Activated T-cell treated with anti-CD3 and anti-CD28 coated beads, Interleukin-2, amount 50 U/mL, for 24 hours (primary cell): Measurements from ENCODE around the gene CDC42EP4.
"Not testable (repeated sequence)": the region's sequence is repeated elsewhere in the genome, so short reads cannot be mapped to it uniquely, and the experiment has no call there.

Experiments
- DNase-seq: peaks from one replicate; pipeline ENCODE4 v3.0.0-alpha.2; 2020
- H3K27ac Mint-ChIP-seq: 2 replicates; pipeline ENCODE4 v1.8.0; 2020; ENCODE audit warnings: mild to moderate bottlenecking, mixed read lengths
- H3K27me3 Mint-ChIP-seq: 2 replicates; pipeline ENCODE4 v1.8.0; 2020; ENCODE audit warnings: mixed read lengths
- H3K36me3 Mint-ChIP-seq: 2 replicates; pipeline ENCODE4 v1.8.0; 2020; ENCODE audit warnings: low read depth, mixed read lengths
- H3K4me1 Mint-ChIP-seq: 2 replicates; pipeline ENCODE4 v1.8.0; 2020; ENCODE audit warnings: low read depth, mixed read lengths
- H3K4me3 Mint-ChIP-seq: 2 replicates; pipeline ENCODE4 v1.8.0; 2020; ENCODE audit warnings: mild to moderate bottlenecking, moderate library complexity, mixed read lengths
- H3K9me3 Mint-ChIP-seq: 2 replicates; pipeline ENCODE4 v1.8.0; 2020; ENCODE audit warnings: mixed read lengths

CDC42EP4 gene

DNA sequence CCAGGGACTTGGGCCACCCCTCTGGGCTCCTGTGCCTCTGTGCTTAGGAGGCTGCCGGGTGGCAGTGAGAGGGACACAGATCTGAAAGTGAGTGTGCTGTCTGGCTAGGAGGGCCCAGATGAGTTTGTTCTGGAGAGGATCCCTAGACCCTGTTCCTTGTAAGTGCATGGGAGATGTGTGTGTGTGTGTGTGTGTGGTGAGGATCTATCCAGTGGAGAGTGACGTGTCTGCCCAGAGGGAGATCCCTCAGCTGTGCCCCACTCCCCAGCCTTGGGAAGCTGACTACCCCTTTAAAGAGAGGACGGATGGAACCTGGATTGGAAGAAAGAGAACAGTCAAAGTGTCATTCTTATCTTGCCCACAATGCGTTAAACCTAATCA is 25.5 kb upstream of the CDC42EP4 start:
- no peaks in the 10 kb centered on the region for H3K27me3 Mint-ChIP-seq
- no peaks in the 10 kb centered on the region for H3K9me3 Mint-ChIP-seq
- no peak for DNase-seq
- peaks cover 5% of the 10 kb centered on the region for H3K4me1 Mint-ChIP-seq
- H3K36me3 Mint-ChIP-seq, result no peaks in the 10 kb centered on the region
- H3K4me3 Mint-ChIP-seq, result no peak overlapping the region
- no peak overlapping the region for H3K27ac Mint-ChIP-seq

DNA sequence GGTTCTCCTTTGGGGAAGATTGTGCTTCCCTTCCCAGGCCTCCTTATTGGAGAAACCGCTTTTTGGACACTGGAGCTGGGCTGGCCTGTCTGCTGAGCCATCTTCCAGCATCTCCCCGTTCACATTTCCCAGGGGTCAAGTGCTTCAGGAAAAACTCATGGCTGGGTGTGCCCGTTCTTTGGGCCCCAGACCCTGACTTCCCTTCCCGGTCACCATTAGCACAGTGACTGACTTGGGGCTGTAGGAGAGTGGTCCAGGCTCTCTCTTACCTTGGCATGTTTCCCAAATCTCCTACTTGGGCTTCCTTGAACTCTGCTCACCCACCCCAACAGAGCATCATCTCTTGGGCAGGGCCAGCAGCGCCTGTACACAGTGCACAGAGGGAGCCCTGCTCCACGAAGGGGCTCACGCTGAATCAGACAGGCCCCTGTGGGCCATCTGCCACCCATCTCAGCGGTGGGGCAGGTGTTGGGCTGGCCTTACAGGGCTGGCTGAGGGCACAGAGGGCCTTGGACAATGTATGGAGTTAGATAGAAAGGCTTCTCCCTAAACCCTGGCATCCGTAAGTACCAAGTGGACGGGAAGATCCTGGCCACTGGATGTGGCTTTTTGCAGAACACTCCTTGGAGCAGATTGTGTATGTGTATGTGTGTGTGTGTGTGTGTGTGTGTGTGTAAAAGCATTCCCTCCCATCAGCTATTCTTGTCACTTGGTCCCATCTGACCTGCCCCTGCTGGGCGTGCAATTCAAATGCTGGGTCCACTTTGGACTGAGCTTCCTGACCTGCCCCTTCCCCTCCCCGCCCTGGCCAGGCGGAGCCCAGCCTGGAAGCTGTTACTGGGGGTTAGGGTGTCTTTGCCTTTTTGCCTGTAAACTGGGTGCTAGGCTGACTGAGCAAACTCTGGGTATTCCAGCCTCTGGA is 24.9 kb upstream of the CDC42EP4 start:
- no peak overlapping the region for H3K4me3 Mint-ChIP-seq
- H3K36me3 Mint-ChIP-seq, result no peaks in the 10 kb centered on the region
- DNase-seq, result no peak
- no peak overlapping the region for H3K27ac Mint-ChIP-seq
- H3K9me3 Mint-ChIP-seq, result no peaks in the 10 kb centered on the region
- H3K27me3 Mint-ChIP-seq, result no peaks in the 10 kb centered on the region
- H3K4me1 Mint-ChIP-seq, result peaks cover 5% of the 10 kb centered on the region

DNA sequence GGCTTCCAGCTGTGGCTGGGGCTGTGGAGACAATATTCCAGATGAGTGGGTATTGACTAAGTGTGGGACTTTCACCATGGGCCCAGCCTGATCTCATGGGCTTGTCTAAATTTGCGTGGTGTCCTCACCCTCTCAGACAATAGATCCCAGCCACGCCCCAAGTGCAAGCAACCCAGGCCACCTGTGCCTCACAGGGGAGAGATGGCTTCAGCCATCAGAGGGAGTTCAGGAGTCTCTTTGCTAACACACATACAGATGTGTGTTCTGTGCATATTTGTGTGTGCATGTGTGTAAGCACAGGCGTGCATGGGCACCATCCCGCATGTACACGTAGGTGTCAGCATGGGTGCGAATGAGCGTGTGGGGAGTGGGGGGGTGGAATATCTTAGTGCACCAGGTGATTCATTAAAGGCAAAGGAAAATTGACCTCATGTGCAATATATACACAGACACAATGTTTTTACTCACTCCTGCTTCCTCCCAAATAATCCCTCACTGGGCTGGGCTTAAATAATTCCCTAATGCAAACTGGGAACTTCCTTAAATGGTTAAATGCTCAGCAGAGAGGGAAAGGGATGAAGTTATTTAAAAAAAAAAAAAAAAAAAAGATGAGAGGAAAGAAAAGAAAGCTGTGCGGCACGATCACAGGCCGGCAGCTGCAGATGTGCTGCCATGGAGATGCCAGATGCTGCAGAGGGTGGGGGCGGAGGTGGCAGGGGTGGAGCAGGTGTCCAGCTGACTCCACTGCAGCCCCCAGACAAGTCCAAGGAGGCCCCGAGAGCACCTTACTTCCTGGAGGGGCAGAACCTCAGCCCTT is 24.0 kb upstream of the CDC42EP4 start:
- Mint-ChIP-seq H3K9me3 (no peaks in the 10 kb centered on the region), H3K36me3 (no peaks in the 10 kb centered on the region), H3K4me1 (peaks cover 5% of the 10 kb centered on the region), H3K27me3 (no peaks in the 10 kb centered on the region), H3K27ac (no peak overlapping the region), H3K4me3 (no peak overlapping the region)
- no peak for DNase-seq

DNA sequence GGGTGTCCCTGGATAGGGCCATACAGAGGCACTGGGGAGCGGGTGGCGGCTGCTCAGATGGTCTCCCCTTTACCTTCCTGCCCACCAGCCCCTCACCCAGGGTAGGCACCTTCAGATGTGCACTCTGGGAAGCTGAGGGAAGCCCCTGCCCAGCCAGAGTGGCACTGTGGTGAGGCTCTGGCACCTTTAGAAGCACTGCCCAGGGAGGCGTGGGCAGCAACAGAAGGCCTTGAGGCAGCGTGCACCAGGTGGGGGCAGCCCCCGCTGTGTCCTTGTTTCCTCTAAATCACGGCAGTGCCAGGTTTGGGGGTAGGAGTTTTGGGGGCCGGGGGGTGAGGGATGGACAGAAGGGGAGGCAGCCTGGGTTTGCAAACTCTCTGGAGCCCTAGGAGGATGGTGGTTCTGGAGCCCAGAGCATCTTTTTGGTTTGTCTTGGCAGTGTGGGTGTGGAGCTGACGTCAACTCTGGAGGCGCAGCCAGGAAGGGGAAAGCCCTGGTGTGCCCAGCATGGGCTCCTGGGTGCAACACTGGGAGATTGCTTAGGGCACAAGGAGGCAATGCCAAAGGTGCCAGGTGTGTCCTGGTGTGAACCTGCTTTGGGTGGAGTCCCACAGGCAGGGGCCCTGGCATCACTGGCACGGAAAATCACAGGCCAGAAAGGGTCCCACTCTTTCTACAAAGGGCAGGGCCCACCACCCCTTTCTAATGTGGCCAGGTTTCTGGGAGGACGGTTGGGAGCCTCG is 23.1 kb upstream of the CDC42EP4 start:
- no peaks in the 10 kb centered on the region for H3K27me3 Mint-ChIP-seq
- H3K9me3 Mint-ChIP-seq, result no peaks in the 10 kb centered on the region
- peaks cover under 1% of the 10 kb centered on the region for H3K4me1 Mint-ChIP-seq
- no peak for DNase-seq
- no peaks in the 10 kb centered on the region for H3K36me3 Mint-ChIP-seq
- H3K4me3 Mint-ChIP-seq, result no peak overlapping the region
- no peak overlapping the region for H3K27ac Mint-ChIP-seq

DNA sequence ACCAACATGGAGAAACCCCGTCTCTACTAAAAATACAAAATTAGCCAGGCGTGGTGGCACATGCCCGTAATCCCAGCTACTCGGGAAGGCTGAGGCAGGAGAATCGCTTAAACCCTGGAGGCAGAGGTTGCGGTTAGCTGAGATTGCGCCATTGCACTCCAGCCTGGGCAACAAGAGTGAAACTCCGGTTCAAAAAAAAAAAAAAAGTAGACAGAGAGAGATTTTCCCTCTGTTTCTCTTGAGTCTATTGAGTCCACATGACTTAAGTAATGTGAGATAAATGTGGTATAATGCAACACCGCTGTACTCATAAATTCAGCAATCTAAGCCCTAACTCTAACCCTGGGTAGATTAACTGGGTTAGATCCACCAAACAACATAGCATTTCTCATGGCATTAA is 21.6 kb upstream of the CDC42EP4 start:
- not testable (repeated sequence) for H3K4me3 Mint-ChIP-seq, H3K9me3 Mint-ChIP-seq, H3K27ac Mint-ChIP-seq, H3K36me3 Mint-ChIP-seq, H3K27me3 Mint-ChIP-seq, H3K4me1 Mint-ChIP-seq, DNase-seq

DNA sequence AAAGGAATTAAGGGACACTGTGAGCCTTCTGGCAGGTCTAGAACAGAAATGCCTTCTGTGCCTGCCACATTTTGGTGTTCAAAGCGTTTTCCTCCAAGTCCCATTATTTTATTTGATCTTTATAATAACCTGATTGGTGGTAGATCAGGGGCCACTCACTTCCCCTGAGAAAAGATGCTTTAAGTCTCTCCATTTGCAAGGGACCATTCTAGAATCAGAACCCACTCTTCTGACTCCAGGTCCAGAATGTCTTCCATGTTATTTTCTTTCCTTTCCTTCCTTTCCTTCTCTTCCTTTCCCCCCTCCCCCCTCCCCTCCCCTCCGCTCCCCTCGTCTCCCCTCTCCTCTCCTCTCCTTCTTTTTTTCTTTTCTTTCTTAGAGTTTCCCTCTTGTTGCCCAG is 19.3 kb upstream of the CDC42EP4 start:
- Mint-ChIP-seq H3K36me3 (no peaks in the 10 kb centered on the region), H3K9me3 (no peaks in the 10 kb centered on the region), H3K27ac (no peak overlapping the region), H3K27me3 (no peaks in the 10 kb centered on the region), H3K4me1 (no peaks in the 10 kb centered on the region), H3K4me3 (no peak overlapping the region)
- no peak for DNase-seq

DNA sequence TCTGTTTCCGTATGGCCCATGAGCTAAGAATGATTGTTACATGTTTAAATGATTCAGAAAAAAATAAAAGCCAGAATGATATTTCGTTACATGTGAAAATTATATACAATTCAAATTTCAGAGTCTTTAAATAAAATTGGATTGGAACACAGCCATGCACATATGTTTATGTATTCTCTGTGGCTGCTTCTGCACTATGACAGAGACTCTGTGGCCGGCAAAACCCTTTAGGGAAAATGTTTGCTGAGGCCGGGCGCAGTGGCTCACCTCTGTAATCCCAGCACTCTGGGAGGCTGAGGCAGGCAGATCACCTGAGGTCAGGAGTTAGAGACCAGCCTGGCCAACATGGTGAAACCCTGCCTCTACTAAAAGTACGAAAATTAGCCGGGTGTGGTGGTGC is 15.9 kb upstream of the CDC42EP4 start:
- no peak overlapping the region for H3K4me3 Mint-ChIP-seq
- no peak for DNase-seq
- no peaks in the 10 kb centered on the region for H3K36me3 Mint-ChIP-seq
- H3K27ac Mint-ChIP-seq, result no peak overlapping the region
- no peaks in the 10 kb centered on the region for H3K4me1 Mint-ChIP-seq
- H3K9me3 Mint-ChIP-seq, result no peaks in the 10 kb centered on the region
- H3K27me3 Mint-ChIP-seq, result peaks cover 5% of the 10 kb centered on the region

DNA sequence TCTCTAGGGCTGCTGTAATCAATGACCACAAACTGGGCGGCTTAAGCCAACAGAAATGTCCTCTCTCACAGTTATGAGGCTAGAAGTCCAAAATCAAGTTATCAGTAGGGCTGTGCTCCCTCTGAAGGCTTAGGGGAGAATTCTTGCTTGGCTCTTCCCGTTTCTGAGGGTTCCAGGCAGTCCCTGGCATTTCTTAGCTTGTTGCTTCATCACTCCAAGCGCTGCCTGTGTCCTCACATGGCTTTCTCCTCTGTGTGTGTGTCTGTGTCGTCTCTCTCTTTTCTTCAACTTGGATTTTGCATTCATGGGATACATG is 13.7 kb upstream of the CDC42EP4 start:
- Mint-ChIP-seq H3K4me1 (no peaks in the 10 kb centered on the region), H3K4me3 (no peak overlapping the region), H3K27me3 (peaks cover 5% of the 10 kb centered on the region), H3K36me3 (no peaks in the 10 kb centered on the region), H3K27ac (no peak overlapping the region), H3K9me3 (no peaks in the 10 kb centered on the region)
- no peak for DNase-seq

DNA sequence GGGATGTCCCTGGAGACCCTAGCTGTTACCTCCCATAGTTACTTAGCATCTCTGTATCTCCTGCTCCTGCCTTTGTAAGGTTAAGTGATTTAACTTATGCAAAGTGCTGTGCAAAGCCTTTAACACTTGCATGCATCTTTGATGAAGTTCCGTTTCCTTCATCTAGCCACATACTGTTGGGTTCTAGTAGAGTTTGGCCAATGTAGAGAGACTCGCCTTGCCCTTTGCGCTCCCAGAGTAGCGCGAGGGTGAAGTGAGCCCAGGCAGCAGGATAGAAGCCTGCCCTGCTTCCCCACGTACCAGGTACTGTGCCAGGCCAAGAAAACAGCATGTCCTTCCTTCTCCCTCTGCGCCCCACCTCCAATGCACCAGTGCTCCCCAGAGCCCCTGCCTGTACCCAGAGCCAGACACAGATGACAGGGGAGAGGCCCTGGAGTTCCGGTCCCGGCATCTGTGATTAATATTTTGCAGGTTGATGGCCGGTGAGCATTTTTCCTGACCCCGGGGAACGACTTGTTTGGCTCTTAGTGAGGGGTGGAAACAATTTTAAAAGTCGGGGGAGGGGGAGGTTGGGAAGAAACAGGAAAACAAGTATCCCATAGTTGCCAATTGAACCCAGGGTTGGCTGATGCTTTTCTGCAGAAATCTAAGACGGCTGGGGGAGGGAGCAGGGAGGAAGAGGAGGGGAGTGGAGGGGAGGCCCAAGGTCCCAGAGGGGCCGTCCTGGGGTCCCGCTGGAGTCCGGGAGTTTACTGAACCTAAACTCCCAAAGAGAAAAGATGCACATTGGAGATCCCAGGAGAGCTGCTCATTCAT is 13.1 kb upstream of the CDC42EP4 start:
- Mint-ChIP-seq H3K9me3 (no peaks in the 10 kb centered on the region), H3K4me3 (no peak overlapping the region), H3K27me3 (peaks cover 5% of the 10 kb centered on the region), H3K27ac (no peak overlapping the region), H3K4me1 (no peaks in the 10 kb centered on the region), H3K36me3 (no peaks in the 10 kb centered on the region)
- DNase-seq, result no peak

DNA sequence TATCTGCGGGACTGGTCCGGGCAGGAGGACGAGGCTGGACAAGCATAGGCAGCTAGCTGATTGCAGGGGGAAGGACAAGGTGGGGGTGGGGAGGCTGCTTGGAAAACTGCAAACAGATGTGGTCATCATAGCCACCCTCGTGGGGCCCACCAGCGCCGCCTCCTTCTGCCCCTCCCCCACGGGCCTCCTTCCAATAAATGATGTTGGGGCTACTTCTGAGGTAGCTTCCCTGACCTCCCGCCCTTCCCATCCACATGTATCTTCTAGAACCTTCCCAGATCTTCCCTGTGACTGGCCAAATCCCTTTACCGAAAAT is 12.3 kb upstream of the CDC42EP4 start:
- H3K36me3 Mint-ChIP-seq, result no peaks in the 10 kb centered on the region
- no peak overlapping the region for H3K27ac Mint-ChIP-seq

DNA sequence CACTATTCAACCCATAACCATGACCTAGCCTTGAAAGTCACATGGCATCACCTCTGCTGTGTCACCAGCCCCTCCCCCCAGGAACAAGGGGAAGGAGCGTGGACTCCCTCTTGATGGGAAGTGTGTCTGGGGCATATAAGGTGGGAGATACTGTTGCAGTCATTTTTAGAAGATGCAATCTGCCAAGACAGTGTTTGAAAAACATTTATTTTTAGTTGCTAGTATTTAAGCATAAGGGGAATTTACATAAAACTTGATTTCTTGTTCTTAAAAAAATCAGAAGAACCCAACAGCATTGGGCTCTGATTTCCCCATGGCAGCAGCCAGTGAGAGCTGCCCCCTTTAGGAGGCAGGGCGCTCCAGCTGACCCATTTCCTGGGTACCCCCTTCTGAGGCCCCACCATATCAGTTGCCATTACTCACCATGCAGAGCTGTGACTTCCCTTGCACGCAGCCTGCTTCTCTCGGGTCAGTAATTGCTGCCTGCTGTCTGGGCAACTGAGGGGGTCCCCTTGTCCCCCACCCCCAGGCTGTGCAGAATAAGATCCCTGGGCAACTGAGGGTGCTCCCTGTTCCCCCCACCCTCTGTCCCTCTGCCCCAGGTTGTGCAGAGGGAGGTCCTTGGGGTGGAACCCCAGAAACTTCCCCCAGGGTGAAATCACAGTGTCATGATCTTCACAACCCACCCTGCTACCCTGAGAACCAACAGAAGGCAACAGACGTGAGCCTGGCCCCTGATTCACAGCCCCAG is 11.8 kb upstream of the CDC42EP4 start:
- H3K9me3 Mint-ChIP-seq, result no peaks in the 10 kb centered on the region

More for the DNA sequence above, 12.3 kb upstream of the CDC42EP4 start:
- Mint-ChIP-seq H3K4me1 (no peaks in the 10 kb centered on the region), H3K27me3 (peaks cover 5% of the 10 kb centered on the region), H3K9me3 (no peaks in the 10 kb centered on the region), H3K4me3 (no peak overlapping the region)
- no peak for DNase-seq

DNA sequence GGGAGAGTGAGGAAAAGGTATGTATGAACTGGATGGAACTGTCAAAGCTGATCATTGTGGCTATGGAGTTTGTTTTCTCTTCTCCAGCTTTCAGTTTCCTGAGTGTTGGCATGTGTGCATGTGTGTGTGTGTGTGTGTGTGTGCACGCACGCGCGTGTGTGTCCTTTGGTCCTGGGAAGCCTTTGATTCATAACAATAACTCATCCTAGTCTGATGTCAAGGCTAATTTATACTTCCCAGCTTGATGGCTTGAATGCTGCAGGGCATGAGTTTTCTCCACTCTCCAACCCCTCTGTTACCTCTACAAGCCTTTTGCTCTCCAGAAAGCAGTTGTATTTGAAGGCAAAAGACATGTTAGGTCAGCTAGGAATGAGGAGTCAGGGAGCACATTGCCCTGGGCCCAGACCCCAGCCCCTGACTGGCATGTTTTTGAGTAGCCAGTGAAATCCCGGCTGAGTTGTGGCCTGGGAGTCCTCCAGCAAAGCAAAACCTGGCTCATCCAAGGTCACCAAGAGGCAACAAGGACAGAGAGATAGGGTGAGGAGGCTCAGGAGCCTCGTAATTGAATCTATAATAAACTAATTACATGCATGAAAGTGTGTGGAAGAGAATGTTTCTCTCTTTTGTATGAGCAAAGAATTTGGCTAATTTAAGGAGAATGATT is 8.9 kb upstream of the CDC42EP4 start:
- no peak for DNase-seq
- Mint-ChIP-seq H3K27ac (no peak overlapping the region), H3K4me3 (no peak overlapping the region), H3K27me3 (peaks cover 5% of the 10 kb centered on the region), H3K9me3 (no peaks in the 10 kb centered on the region), H3K4me1 (no peaks in the 10 kb centered on the region), H3K36me3 (no peaks in the 10 kb centered on the region)

More for the DNA sequence above, 11.8 kb upstream of the CDC42EP4 start:
- no peak overlapping the region for H3K27ac Mint-ChIP-seq
- no peaks in the 10 kb centered on the region for H3K36me3 Mint-ChIP-seq
- H3K4me3 Mint-ChIP-seq, result no peak overlapping the region
- peaks cover 5% of the 10 kb centered on the region for H3K27me3 Mint-ChIP-seq
- DNase-seq, result no peak
- H3K4me1 Mint-ChIP-seq, result no peaks in the 10 kb centered on the region

DNA sequence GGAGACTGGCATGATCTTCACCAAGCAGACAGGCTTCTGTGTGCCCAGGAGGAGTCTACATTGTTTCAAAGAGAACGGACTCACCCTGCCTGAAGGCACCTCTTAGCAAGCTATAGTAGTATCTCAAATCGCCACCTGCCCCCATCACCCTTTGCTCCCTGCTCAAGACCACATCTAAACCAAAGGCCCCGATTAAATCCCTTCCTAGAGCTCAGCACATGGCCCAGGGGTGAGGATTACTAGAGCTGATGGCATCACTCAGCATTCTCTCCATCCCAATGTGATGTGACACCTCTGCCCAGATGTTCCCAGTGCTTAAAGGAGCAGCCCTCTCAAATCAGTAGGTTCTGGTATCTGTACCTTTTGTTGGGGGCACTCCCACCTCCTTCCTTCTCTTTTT is 8.0 kb upstream of the CDC42EP4 start:
- no peaks in the 10 kb centered on the region for H3K9me3 Mint-ChIP-seq
- no peak overlapping the region for H3K27ac Mint-ChIP-seq
- DNase-seq, result no peak
- H3K36me3 Mint-ChIP-seq, result no peaks in the 10 kb centered on the region
- H3K4me1 Mint-ChIP-seq, result no peaks in the 10 kb centered on the region
- peaks cover 2% of the 10 kb centered on the region for H3K27me3 Mint-ChIP-seq
- no peak overlapping the region for H3K4me3 Mint-ChIP-seq
